ENCODE data around the gene GRIK2. TPM values are rescaled to one million over a fixed set of nuclear protein-coding genes. Genes with fewer than 3 reads are reported as not detected.

Gene GRIK2
- total RNA-seq, 1 experiment from 2014 or later, result 0.55 TPM

GRCh38 chr6:101404775-101405174 is 11.3 kb downstream of the GRIK2 start:
- ChIA-PET CTCF (no interaction called here), POLR2A (ENCODE audit: unreplicated experiment) (no interaction called here)
- Histone ChIP-seq H3K27me3 (ENCODE audit: low read length) (no peaks in the 10 kb centered on the region), H3K4me1 (ENCODE audit: insufficient read depth, low read length) (no peaks in the 10 kb centered on the region), H3K9me3 (ENCODE audit: low read length) (no peaks in the 10 kb centered on the region), H3F3A (ENCODE audit: low read length, unreplicated experiment) (no peaks in the 10 kb centered on the region), H3K27ac (ENCODE audit: low read length) (no peak overlapping the region), H2AFZ (ENCODE audit: low read length) (no peak overlapping the region), H3K9me2 (replicated peaks; ENCODE audit: low read length) (no peaks in the 10 kb centered on the region), H4K20me1 (ENCODE audit: low read length) (no peaks in the 10 kb centered on the region), H3K4me3 (ENCODE audit: low read length) (no peak overlapping the region), H3K9ac (ENCODE audit: low read length) (no peak overlapping the region), H3K36me3 (ENCODE audit: low read depth, low read length) (no peaks in the 10 kb centered on the region), H3K4me2 (ENCODE audit: low read length) (no peak overlapping the region), H3K79me2 (ENCODE audit: low read length) (no peaks in the 10 kb centered on the region)
- ATAC-seq (no peak), DNase-seq (no peak)
- TF ChIP-seq EZH2 (IDR thresholded peaks at IDR 0.05; ENCODE audit: low read length, unreplicated experiment), result no peak
- intact Hi-C loops (cut with micrococcal nuclease), result no loop called here
- no TSS peak for BruUV-seq (replicated peaks)

- Histone ChIP-seq H2AFZ (ENCODE audit: low read length) (no peak overlapping the region), H3K27me3 (ENCODE audit: low read length) (no peaks in the 10 kb centered on the region), H3K9ac (ENCODE audit: low read length) (no peak overlapping the region), H3K9me2 (replicated peaks; ENCODE audit: low read length) (no peaks in the 10 kb centered on the region), H3K79me2 (ENCODE audit: low read length) (no peaks in the 10 kb centered on the region), H3K4me2 (ENCODE audit: low read length) (no peak overlapping the region), H3K9me3 (ENCODE audit: low read length) (no peaks in the 10 kb centered on the region), H3K27ac (ENCODE audit: low read length) (no peak overlapping the region), H3K4me3 (ENCODE audit: low read length) (no peak overlapping the region), H3K4me1 (ENCODE audit: insufficient read depth, low read length) (no peaks in the 10 kb centered on the region), H3F3A (ENCODE audit: low read length, unreplicated experiment) (no peaks in the 10 kb centered on the region), H3K36me3 (ENCODE audit: low read depth, low read length) (no peaks in the 10 kb centered on the region), H4K20me1 (ENCODE audit: low read length) (no peaks in the 10 kb centered on the region)
- intact Hi-C loops (cut with micrococcal nuclease), result no loop called here
- TF ChIP-seq EZH2 (IDR thresholded peaks at IDR 0.05; ENCODE audit: low read length, unreplicated experiment) (no peak), EZH2phosphoT487 (IDR thresholded peaks at IDR 0.05; ENCODE audit: borderline replicate concordance, low read length) (no peak), CTCF (conservative IDR thresholded peaks at IDR 0.05; ENCODE audit: low read depth, low read length) (no peak)
- CTCF ChIA-PET, result no interaction called here
- POLR2A ChIA-PET (ENCODE audit: unreplicated experiment), result no interaction called here
- DNase-seq (peak; percentile 11), ATAC-seq (peak; percentile 69)
- no TSS peak for BruUV-seq (replicated peaks)
Observed at GRCh38 chr6:101413773-101414172, 20.3 kb downstream of the GRIK2 start.

GRCh38 chr6:101417900-101418299 is 24.4 kb downstream of the GRIK2 start:
- Histone ChIP-seq H2AFZ (ENCODE audit: low read length) (no peak overlapping the region), H3K27me3 (ENCODE audit: low read length) (no peaks in the 10 kb centered on the region), H3K4me2 (ENCODE audit: low read length) (no peak overlapping the region), H3F3A (ENCODE audit: low read length, unreplicated experiment) (no peaks in the 10 kb centered on the region), H4K20me1 (ENCODE audit: low read length) (no peaks in the 10 kb centered on the region), H3K4me3 (ENCODE audit: low read length) (no peak overlapping the region), H3K36me3 (ENCODE audit: low read depth, low read length) (no peaks in the 10 kb centered on the region), H3K9me2 (replicated peaks; ENCODE audit: low read length) (no peaks in the 10 kb centered on the region), H3K27ac (ENCODE audit: low read length) (no peak overlapping the region), H3K9me3 (ENCODE audit: low read length) (no peaks in the 10 kb centered on the region), H3K9ac (ENCODE audit: low read length) (no peak overlapping the region), H3K79me2 (ENCODE audit: low read length) (no peaks in the 10 kb centered on the region), H3K4me1 (ENCODE audit: insufficient read depth, low read length) (no peaks in the 10 kb centered on the region)
- ChIA-PET POLR2A (ENCODE audit: unreplicated experiment) (no interaction called here), CTCF (no interaction called here)
- intact Hi-C loops (cut with micrococcal nuclease), result no loop called here
- no peak for ATAC-seq
- no peak for DNase-seq
- BruUV-seq (replicated peaks), result no TSS peak
- TF ChIP-seq EZH2phosphoT487 (IDR thresholded peaks at IDR 0.05; ENCODE audit: borderline replicate concordance, low read length) (no peak), CTCF (conservative IDR thresholded peaks at IDR 0.05; ENCODE audit: low read depth, low read length) (no peak), EZH2 (IDR thresholded peaks at IDR 0.05; ENCODE audit: low read length, unreplicated experiment) (no peak)
